ENCODE results near the gene TLE3. TPM values are rescaled to one million over a fixed set of nuclear protein-coding genes. Genes with fewer than 3 reads are reported as not detected.

TLE3 gene
- total RNA-seq, 2 donors from 2014 or later: 22.4 to 29.3 TPM

GRCh38 chr15:69999392-70000085 lies 98.2 kb downstream of the TLE3 start:
- ATAC-seq (no peak), DNase-seq (no peak)
- intact Hi-C loops (cut with DNase I): no loop called here

GRCh38 chr15:69998541-69999391 lies 99.0 kb downstream of the TLE3 start:
- intact Hi-C loops (cut with DNase I): no loop called here
- DNase-seq (no peak), ATAC-seq (no peak)

DNA sequence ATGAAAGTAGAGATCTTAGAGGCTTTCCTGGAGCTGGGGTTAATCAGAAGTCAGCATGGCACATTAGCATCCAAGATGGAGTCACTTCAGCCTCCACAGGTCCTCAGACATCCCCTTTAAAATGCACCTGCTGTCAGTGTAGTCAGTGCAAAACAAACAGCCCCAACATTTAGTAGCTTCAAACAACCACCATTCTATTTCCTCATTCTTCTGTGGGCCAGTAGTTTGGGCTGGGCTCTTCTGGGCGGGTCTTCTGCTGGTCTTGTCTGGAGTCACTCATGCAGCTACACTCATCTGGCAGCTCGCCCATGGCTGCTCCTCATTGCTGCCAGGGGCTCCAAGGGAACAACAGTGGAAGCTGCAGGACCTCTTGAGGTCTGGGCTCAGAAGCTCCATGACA lies 99.9 kb downstream of the TLE3 start:
- DNase-seq (peak; percentile 57), ATAC-seq (peak; percentile 63 to 80)
- intact Hi-C loops (cut with DNase I): no loop called here

Small RNAs within 50 kb of the gene (microRNA-seq; reads per million reads assigned to microRNA genes)
- 23.4 to 41.1 reads per million in 2 donors for gene MIR629

Data from left cardiac atrium (tissue), 4 donors.